ENCODE data around the gene SUMO3.

SUMO3 gene

DNA sequence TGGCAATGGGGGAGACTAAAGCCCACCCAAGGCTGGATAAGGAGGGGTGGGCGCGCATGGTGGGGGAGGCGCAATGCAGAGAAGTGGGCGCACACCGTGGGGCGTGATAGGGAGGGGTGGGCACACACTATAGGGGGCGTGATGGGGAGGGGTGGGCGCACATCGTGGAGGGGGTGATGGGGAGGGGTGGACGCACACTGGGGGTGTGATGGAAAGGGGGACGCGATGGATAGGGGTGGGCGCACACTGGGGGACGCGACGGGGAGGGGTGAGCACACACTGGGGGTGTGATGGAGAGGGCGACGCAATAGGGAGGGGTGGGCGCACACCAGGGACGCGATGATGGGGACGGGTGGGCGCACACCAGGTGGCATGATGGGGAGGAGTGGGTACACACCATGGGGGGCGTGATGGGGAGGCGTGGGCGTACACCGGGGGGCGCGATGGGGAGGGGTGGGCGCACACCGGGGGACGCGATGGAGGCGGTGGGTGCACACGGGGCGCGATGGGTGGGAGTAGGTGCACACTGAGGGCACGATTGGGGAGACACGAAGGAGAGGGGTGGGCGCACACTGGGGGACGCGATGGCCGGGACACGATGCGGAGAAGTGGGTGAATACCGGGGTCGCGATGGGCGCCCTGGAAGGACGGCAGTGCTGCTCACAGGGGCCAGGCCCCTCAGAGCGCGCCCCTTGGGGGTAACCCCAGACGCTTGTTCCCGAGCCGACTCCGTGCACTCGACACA lies 929 bp downstream of the SUMO3 start:
- no peak for TF ChIP-seq ZFX (IDR thresholded peaks at IDR 0.05; ENCODE audit: borderline replicate concordance)
- TF ChIP-seq, protein P1, sequence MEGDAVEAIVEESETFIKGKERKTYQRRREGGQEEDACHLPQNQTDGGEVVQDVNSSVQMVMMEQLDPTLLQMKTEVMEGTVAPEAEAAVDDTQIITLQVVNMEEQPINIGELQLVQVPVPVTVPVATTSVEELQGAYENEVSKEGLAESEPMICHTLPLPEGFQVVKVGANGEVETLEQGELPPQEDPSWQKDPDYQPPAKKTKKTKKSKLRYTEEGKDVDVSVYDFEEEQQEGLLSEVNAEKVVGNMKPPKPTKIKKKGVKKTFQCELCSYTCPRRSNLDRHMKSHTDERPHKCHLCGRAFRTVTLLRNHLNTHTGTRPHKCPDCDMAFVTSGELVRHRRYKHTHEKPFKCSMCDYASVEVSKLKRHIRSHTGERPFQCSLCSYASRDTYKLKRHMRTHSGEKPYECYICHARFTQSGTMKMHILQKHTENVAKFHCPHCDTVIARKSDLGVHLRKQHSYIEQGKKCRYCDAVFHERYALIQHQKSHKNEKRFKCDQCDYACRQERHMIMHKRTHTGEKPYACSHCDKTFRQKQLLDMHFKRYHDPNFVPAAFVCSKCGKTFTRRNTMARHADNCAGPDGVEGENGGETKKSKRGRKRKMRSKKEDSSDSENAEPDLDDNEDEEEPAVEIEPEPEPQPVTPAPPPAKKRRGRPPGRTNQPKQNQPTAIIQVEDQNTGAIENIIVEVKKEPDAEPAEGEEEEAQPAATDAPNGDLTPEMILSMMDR (IDR thresholded peaks at IDR 0.05): no peak
- no peak overlapping the region for H3K27ac ChIP-seq

DNA sequence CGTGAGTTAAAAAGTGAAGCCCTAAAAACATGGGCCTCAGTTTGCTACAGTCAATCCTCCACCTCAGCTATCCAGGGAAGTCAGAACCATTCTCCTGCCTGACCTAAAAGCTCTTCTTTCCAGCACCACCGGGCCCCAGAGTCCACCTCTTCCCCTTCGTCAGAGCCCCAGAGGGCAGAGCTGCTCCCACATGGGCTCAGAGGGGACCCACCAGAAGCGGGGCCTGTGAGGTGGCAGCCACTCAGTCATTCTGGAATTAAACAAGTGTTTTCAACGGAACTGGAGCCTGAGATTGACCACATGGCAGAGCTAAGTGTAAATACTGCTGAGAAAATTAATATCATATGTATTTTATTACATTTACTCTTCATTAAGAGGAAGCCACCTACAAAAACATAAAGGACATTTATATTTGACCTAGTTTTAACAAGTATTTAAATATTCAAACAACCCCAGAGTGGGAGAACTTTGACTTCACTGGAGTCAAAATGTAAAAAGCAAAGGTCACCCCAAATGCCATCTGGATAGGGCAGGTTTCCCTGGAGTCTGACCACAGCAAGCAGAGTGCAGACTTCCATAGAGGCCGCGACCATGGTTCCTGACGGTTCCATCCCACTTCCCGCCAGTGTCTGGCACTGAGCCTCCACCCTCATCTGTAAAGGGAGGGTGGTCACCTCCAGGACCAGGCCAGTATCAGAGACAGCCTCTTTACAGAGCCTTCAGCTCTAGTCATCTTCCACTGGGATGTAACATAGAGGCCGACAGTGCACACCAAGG lies 1.8 kb downstream of the SUMO3 start:
- no peak overlapping the region for H3K27ac ChIP-seq
- TF ChIP-seq, protein P1 (IDR thresholded peaks at IDR 0.05): no peak
- TF ChIP-seq ZFX (IDR thresholded peaks at IDR 0.05; ENCODE audit: borderline replicate concordance): no peak

DNA sequence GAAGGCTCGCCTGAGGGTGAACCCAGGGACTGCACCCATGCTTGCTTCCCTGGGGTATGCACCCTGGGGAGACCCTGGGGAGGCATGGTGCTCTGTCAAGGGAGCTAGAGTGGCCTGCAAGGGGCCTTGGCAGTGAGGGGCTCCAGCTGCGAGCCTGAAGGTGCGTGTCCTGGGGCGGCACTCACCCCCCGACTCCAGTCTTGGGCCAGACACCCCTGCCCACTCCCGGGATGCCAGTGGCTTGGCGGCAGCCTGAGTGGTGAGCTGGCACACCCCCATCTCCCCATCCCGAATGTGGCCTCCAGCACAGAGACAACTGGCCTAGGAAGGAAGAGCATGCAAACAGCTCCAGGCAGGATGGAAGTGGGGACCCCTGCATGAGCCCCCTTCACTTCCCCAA lies 2.6 kb downstream of the SUMO3 start:
- H3K27ac ChIP-seq: no peak overlapping the region
- TF ChIP-seq, protein P1 (IDR thresholded peaks at IDR 0.05): no peak
- no peak for TF ChIP-seq ZFX (IDR thresholded peaks at IDR 0.05; ENCODE audit: borderline replicate concordance)

DNA sequence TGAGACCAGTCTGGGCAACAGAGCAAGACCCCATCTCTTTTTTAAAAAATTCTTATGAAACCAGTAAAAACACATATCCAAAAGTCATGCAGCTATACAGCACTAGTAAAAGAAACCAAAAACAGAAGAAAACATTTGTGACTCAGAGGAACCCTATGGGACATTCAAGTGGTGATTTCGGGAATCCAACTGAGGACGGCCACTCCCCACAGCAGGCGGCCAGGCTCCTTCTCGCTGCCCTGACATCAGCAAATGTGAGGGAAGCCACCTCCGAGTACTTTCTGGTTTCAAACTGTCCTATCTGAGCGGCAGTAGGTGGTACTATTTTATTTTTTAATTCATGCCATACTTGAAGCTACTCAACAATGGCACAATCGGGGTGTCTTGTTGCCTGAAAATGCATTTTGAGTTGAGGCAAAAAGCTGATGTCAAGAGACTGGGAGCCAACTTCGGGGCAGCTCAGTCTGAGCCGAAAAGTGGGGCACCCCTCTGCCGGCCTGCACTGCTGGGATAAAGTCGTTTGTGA lies 3.3 kb downstream of the SUMO3 start:
- H3K27ac ChIP-seq: no peak overlapping the region
- TF ChIP-seq ZFX (IDR thresholded peaks at IDR 0.05; ENCODE audit: borderline replicate concordance): no peak
- TF ChIP-seq, protein P1 (IDR thresholded peaks at IDR 0.05): no peak

DNA sequence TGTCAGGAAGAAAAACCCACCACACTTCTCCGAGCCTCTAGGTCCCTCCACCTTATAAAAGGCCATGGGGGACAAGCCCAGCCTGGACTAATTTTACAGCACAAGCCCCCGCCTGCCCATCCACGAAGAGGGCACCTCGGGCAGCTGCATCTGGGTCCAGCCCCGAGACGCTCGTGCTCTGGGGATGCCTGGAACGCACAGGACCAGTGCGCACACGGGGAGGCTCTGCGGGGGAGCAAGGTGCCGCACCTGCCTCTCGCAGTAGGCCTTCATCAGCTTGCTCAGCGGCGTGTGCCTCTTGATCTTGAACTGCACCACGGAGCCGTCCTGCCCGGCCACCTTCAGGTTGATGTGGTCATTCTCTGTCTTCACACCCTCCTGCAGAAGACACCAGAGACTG lies 4.1 kb downstream of the SUMO3 start:
- no peak overlapping the region for H3K27ac ChIP-seq
- TF ChIP-seq, protein P1 (IDR thresholded peaks at IDR 0.05): no peak
- TF ChIP-seq ZFX (IDR thresholded peaks at IDR 0.05; ENCODE audit: borderline replicate concordance): no peak

DNA sequence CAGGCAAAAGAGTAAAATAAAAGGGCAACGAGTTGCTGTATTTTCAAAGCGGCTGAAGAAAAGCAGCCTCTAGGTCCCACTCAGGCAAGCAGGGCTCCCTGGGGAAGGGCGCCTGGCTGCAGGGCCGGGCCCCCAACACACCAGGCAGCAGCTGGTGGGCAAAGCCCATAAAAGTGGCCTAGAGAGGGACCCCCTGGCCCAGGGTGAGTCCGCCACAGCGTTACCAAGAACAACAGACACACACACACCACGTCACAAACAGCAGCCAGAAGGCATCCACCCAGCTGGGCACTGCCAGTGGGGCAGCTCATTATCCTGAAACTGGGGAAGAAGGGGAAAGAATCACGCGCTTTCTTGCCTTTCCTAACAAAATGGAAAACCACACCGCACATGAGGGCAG lies 4.7 kb downstream of the SUMO3 start:
- no peak for TF ChIP-seq ZFX (IDR thresholded peaks at IDR 0.05; ENCODE audit: borderline replicate concordance)
- TF ChIP-seq, protein P1 (IDR thresholded peaks at IDR 0.05): no peak
- no peak overlapping the region for H3K27ac ChIP-seq

DNA sequence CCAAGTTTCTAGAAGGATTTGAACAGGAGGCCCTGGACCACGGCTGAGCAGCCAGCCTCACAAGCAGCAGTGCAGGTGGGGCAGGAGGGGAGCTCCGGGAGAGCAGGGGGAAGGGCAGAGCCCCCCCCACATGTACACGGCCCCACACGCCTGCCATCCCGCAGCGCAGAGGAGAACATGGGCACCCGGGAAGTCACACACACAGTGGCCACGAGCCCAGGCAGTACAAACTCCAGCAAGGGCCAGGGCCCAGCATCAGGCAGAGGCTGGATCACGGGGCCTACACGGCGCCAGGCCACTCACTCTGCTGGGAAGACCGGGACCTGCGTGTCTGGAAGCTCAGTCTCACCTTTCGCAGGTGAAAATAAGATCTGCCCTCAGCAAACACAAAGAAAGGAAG lies 5.2 kb downstream of the SUMO3 start:
- TF ChIP-seq, protein P1 (IDR thresholded peaks at IDR 0.05): no peak
- no peak for TF ChIP-seq ZFX (IDR thresholded peaks at IDR 0.05; ENCODE audit: borderline replicate concordance)
- H3K27ac ChIP-seq: no peak overlapping the region

All from 22Rv1 (cell line).